Caco-2 (cell line): Measurements from ENCODE around the gene BHLHA9. TPM values are rescaled to one million over a fixed set of nuclear protein-coding genes. Genes with fewer than 3 reads are reported as not detected.

Experiments
- BruUV-seq: library from RNA; stranded (reverse); fragments of 400-500 nt; replicated peaks from 2 replicates; lab custom pipeline; 2021; lab: Mats Ljungman, UMichigan
- CTCF ChIA-PET: fragments of 300-600 bp; sonication (Branson Sonifier 250); formaldehyde crosslinking; loops from one replicate; lab custom pipeline; 2022; ENCODE audit warnings: antibody characterized with exemption; lab: Charles Lee
- POLR2A ChIA-PET: fragments of 300-600 bp; sonication (Branson Sonifier 250); formaldehyde crosslinking; loops from one replicate; lab custom pipeline; 2022; ENCODE audit warnings: antibody characterized with exemption; lab: Charles Lee
- DNase-seq, 2 experiments: peaks; one replicate each; pipeline versions ENCODE4 v3.0.0 to v3.0.0-alpha.2; 2020 to 2022
- H3K27me3 ChIP-seq: replicated peaks from 2 replicates; pipeline ENCODE4 v1.6.0; 2011; ENCODE audit warnings: low read length; ENCODE audit not compliant: control insufficient read depth, insufficient read depth
- H3K36me3 ChIP-seq: 2 replicates; pipeline ENCODE4 v1.5.1; 2011; ENCODE audit warnings: low read length; ENCODE audit not compliant: control insufficient read depth, insufficient read depth
- H3K4me1 ChIP-seq: fragments of 250-450 bp; sonication (Bioruptor Pico); 2 replicates; pipeline ENCODE4 v1.5.1; 2020; ENCODE audit warnings: mild to moderate bottlenecking
- H3K4me3 ChIP-seq: 2 replicates; pipeline ENCODE4 v1.5.1; 2011; ENCODE audit warnings: low read depth, mild to moderate bottlenecking, control low read depth, low read length
- H3K9me3 ChIP-seq: fragments of 250-450 bp; sonication (Bioruptor Pico); 2 replicates; pipeline ENCODE4 v1.5.1; 2020; ENCODE audit warnings: mild to moderate bottlenecking, moderate library complexity
- H3K27ac Mint-ChIP-seq: one replicate; pipeline ENCODE4 v1.8.0; 2022; ENCODE audit warnings: mixed read lengths; ENCODE audit not compliant: unreplicated experiment
- H3K27me3 Mint-ChIP-seq: one replicate; pipeline ENCODE4 v1.8.0; 2022; ENCODE audit warnings: mixed read lengths; ENCODE audit not compliant: insufficient read depth, unreplicated experiment
- H3K36me3 Mint-ChIP-seq: one replicate; pipeline ENCODE4 v1.8.0; 2022; ENCODE audit warnings: mild to moderate bottlenecking, mixed read lengths; ENCODE audit not compliant: insufficient read depth, unreplicated experiment
- H3K4me1 Mint-ChIP-seq: one replicate; pipeline ENCODE4 v1.8.0; 2022; ENCODE audit warnings: low read depth, mixed read lengths; ENCODE audit not compliant: unreplicated experiment
- H3K4me3 Mint-ChIP-seq: one replicate; pipeline ENCODE4 v1.8.0; 2022; ENCODE audit warnings: mild to moderate bottlenecking, moderate library complexity, mixed read lengths; ENCODE audit not compliant: unreplicated experiment
- H3K9me3 Mint-ChIP-seq: one replicate; pipeline ENCODE4 v1.8.0; 2022; ENCODE audit warnings: mixed read lengths; ENCODE audit not compliant: unreplicated experiment
- intact Hi-C: fragments of 100-400 bp; cut with micrococcal nuclease; formaldehyde crosslinking; loops from one replicate; pipeline ENCODE4 v1.10.0; 2022; ENCODE audit not compliant: unreplicated experiment
- total RNA-seq: library from RNA; stranded (reverse); gene quantifications from 2 replicates; pipeline ENCODE4 v1.2.3, GENCODE V29; 2022
- TF ChIP-seq, protein P1 (sequence below), 2 experiments: fragments of 200-600 bp in 1 of 2; IDR thresholded peaks; 1 replicate in 1 of 2; 2 replicates in 1 of 2; pipeline versions ENCODE4 v1.5.1 to v1.8.0; 2011 to 2022; ENCODE audit warnings: antibody characterized with exemption in 1 of 2, control low read depth in 1 of 2, inconsistent platforms in 1 of 2, low read depth in 1 of 2, low read length in 1 of 2, mild to moderate bottlenecking in 1 of 2, moderate library complexity in 1 of 2; ENCODE audit not compliant: insufficient read depth in 1 of 2, severe bottlenecking in 1 of 2, unreplicated experiment in 1 of 2

BHLHA9 gene
- total RNA-seq, 1 experiment from 2014 or later, result not detected

DNA sequence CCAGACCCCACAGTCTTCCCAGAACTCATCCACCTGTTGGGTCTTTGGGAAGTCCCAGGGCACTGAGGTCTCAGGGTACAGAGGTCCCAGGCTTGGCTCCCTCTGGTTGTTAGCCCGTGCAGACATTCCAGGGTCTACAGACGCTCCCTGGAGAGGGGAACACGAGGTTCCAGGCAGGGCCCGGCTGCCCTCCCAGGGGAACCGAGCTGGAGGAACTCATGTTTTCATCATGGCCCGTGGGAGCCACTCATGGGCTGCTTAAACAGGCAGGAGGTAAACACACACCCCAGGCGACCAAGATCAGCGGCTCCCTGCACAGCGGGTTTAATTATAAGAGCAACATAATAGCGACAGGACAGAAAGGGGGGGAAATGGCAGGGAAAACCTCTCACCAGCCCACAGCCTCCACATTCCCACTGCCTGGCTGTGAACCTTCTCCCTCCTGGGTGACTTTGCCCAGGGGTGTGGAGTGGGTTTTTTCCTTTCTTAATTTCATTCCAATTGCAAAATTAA, 45.7 kb downstream of the BHLHA9 start:
- H3K27ac Mint-ChIP-seq, result no peak overlapping the region
- ChIA-PET POLR2A (no interaction called here), CTCF (no interaction called here)
- TF ChIP-seq, protein P1, sequence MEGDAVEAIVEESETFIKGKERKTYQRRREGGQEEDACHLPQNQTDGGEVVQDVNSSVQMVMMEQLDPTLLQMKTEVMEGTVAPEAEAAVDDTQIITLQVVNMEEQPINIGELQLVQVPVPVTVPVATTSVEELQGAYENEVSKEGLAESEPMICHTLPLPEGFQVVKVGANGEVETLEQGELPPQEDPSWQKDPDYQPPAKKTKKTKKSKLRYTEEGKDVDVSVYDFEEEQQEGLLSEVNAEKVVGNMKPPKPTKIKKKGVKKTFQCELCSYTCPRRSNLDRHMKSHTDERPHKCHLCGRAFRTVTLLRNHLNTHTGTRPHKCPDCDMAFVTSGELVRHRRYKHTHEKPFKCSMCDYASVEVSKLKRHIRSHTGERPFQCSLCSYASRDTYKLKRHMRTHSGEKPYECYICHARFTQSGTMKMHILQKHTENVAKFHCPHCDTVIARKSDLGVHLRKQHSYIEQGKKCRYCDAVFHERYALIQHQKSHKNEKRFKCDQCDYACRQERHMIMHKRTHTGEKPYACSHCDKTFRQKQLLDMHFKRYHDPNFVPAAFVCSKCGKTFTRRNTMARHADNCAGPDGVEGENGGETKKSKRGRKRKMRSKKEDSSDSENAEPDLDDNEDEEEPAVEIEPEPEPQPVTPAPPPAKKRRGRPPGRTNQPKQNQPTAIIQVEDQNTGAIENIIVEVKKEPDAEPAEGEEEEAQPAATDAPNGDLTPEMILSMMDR (IDR thresholded peaks at IDR 0.05; ENCODE audit: insufficient read depth in 1 of 2, low read depth in 1 of 2, low read length in 1 of 2, severe bottlenecking in 1 of 2, unreplicated experiment in 1 of 2), result no peak
- BruUV-seq, result no TSS peak
- peaks cover 6% of the 10 kb centered on the region for H3K4me1 Mint-ChIP-seq
- DNase-seq, result no peak
- peaks cover 11% of the 10 kb centered on the region for H3K27me3 Mint-ChIP-seq
- no peaks in the 10 kb centered on the region for H3K27me3 ChIP-seq
- no peaks in the 10 kb centered on the region for H3K9me3 Mint-ChIP-seq
- intact Hi-C loops, result no loop called here
- H3K4me3 Mint-ChIP-seq, result no peak overlapping the region
- no peaks in the 10 kb centered on the region for H3K36me3 ChIP-seq
- H3K4me1 ChIP-seq, result no peaks in the 10 kb centered on the region
- no peak overlapping the region for H3K4me3 ChIP-seq
- H3K9me3 ChIP-seq, result no peaks in the 10 kb centered on the region
- no peaks in the 10 kb centered on the region for H3K36me3 Mint-ChIP-seq

Other genes starting within 250 kb of the BHLHA9 start
- 71.3 and 78.3 TPM in 2 replicates for gene ABR, start 90.5 kb upstream of the BHLHA9 start, total RNA-seq
- not detected in 2 replicates for gene TRARG1, start 9.2 kb downstream of the BHLHA9 start, total RNA-seq
- gene YWHAE, start 129.8 kb downstream of the BHLHA9 start, total RNA-seq, result 915 and 956 TPM in 2 replicates
- 70.0 and 72.3 TPM in 2 replicates for gene CRK, start 185.8 kb downstream of the BHLHA9 start, total RNA-seq
- 162 and 171 TPM in 2 replicates for gene MYO1C, start 222.2 kb downstream of the BHLHA9 start, total RNA-seq
- gene INPP5K, start 246.2 kb downstream of the BHLHA9 start, total RNA-seq, result 24.1 and 27.3 TPM in 2 replicates